ENCODE data around the gene TAOK3. TPM values are rescaled to one million over a fixed set of nuclear protein-coding genes. Genes with fewer than 3 reads are reported as not detected.

Gene TAOK3
- total RNA-seq, 1 donor from 2014 or later = 15.7 TPM

GRCh38 chr12:118398524-118398923 is 25.8 kb upstream of the TAOK3 start:
- no peak for TF ChIP-seq CTCF (IDR thresholded peaks at IDR 0.05; ENCODE audit: insufficient read depth, low read depth, low read length)
- TF ChIP-seq EZH2 (IDR thresholded peaks at IDR 0.05; ENCODE audit: insufficient read depth, low read length) = no peak
- H3K4me3 ChIP-seq (ENCODE audit: insufficient read depth, low read depth, low read length) = no peak overlapping the region
- Mint-ChIP-seq H3K4me1 (ENCODE audit: low read depth, unreplicated experiment) (peaks cover 5% of the 10 kb centered on the region), H3K27ac (ENCODE audit: unreplicated experiment) (no peak overlapping the region), H3K36me3 (ENCODE audit: low read depth, unreplicated experiment) (peaks cover 17% of the 10 kb centered on the region), H3K27me3 (ENCODE audit: low read depth, unreplicated experiment) (no peaks in the 10 kb centered on the region), H3K4me3 (ENCODE audit: unreplicated experiment) (no peak overlapping the region), H3K9me3 (ENCODE audit: unreplicated experiment) (no peaks in the 10 kb centered on the region)
- no peaks in the 10 kb centered on the region for H3K4me1 ChIP-seq (ENCODE audit: insufficient read depth, low read length)
- H3K4me2 ChIP-seq (ENCODE audit: low read length) = no peak overlapping the region
- H2AFZ ChIP-seq (ENCODE audit: low read depth, low read length) = no peak overlapping the region
- H3K9ac ChIP-seq (ENCODE audit: low read length) = no peak overlapping the region
- H3K27me3 ChIP-seq (ENCODE audit: insufficient read depth, low read length) = no peaks in the 10 kb centered on the region
- H3K36me3 ChIP-seq (ENCODE audit: insufficient read depth, low read length) = peaks cover 21% of the 10 kb centered on the region
- no peak for DNase-seq (ENCODE audit: low read depth)
- H4K20me1 ChIP-seq (ENCODE audit: insufficient read depth, low read length) = peaks cover 29% of the 10 kb centered on the region
- H3K9me3 ChIP-seq (ENCODE audit: insufficient read depth, low read depth, low read length) = peaks cover 2% of the 10 kb centered on the region
- peaks cover 2% of the 10 kb centered on the region for H3K79me2 ChIP-seq (ENCODE audit: insufficient read depth, low read length)
- H3K27ac ChIP-seq (ENCODE audit: low read depth, low read length) = no peak overlapping the region
- FAIRE-seq = no peak

- peaks cover 11% of the 10 kb centered on the region for H3K36me3 Mint-ChIP-seq (ENCODE audit: low read depth, unreplicated experiment)
- H3K4me3 Mint-ChIP-seq (ENCODE audit: unreplicated experiment) = no peak overlapping the region
- no peaks in the 10 kb centered on the region for H3K9me3 Mint-ChIP-seq (ENCODE audit: unreplicated experiment)
- Histone ChIP-seq H3K4me2 (ENCODE audit: low read length) (no peak overlapping the region), H3K27me3 (ENCODE audit: insufficient read depth, low read length) (no peaks in the 10 kb centered on the region), H3K4me1 (ENCODE audit: insufficient read depth, low read length) (no peaks in the 10 kb centered on the region), H2AFZ (ENCODE audit: low read depth, low read length) (no peak overlapping the region), H3K9ac (ENCODE audit: low read length) (no peak overlapping the region), H3K36me3 (ENCODE audit: insufficient read depth, low read length) (peaks cover 26% of the 10 kb centered on the region), H3K9me3 (ENCODE audit: insufficient read depth, low read depth, low read length) (peaks cover under 1% of the 10 kb centered on the region), H3K4me3 (ENCODE audit: insufficient read depth, low read depth, low read length) (no peak overlapping the region), H3K79me2 (ENCODE audit: insufficient read depth, low read length) (peaks cover 2% of the 10 kb centered on the region), H4K20me1 (ENCODE audit: insufficient read depth, low read length) (peaks cover 31% of the 10 kb centered on the region), H3K27ac (ENCODE audit: low read depth, low read length) (no peak overlapping the region)
- no peak overlapping the region for H3K27ac Mint-ChIP-seq (ENCODE audit: unreplicated experiment)
- peaks cover 5% of the 10 kb centered on the region for H3K4me1 Mint-ChIP-seq (ENCODE audit: low read depth, unreplicated experiment)
- DNase-seq (ENCODE audit: low read depth) (no peak), FAIRE-seq (no peak)
- no peaks in the 10 kb centered on the region for H3K27me3 Mint-ChIP-seq (ENCODE audit: low read depth, unreplicated experiment)
- TF ChIP-seq EZH2 (IDR thresholded peaks at IDR 0.05; ENCODE audit: insufficient read depth, low read length) = no peak
- no peak for TF ChIP-seq CTCF (IDR thresholded peaks at IDR 0.05; ENCODE audit: insufficient read depth, low read depth, low read length)
Measured at GRCh38 chr12:118397708-118398440, 25.2 kb upstream of the TAOK3 start.

GRCh38 chr12:118391836-118392235 is 19.1 kb upstream of the TAOK3 start:
- H3K9me3 Mint-ChIP-seq (ENCODE audit: unreplicated experiment) = no peaks in the 10 kb centered on the region
- Histone ChIP-seq H3K4me3 (ENCODE audit: insufficient read depth, low read depth, low read length) (no peak overlapping the region), H2AFZ (ENCODE audit: low read depth, low read length) (no peak overlapping the region), H3K9ac (ENCODE audit: low read length) (no peak overlapping the region), H3K27me3 (ENCODE audit: insufficient read depth, low read length) (no peaks in the 10 kb centered on the region), H4K20me1 (ENCODE audit: insufficient read depth, low read length) (peaks cover 21% of the 10 kb centered on the region), H3K27ac (ENCODE audit: low read depth, low read length) (no peak overlapping the region), H3K79me2 (ENCODE audit: insufficient read depth, low read length) (no peaks in the 10 kb centered on the region), H3K4me2 (ENCODE audit: low read length) (no peak overlapping the region), H3K9me3 (ENCODE audit: insufficient read depth, low read depth, low read length) (no peaks in the 10 kb centered on the region), H3K36me3 (ENCODE audit: insufficient read depth, low read length) (peaks cover 41% of the 10 kb centered on the region), H3K4me1 (ENCODE audit: insufficient read depth, low read length) (no peaks in the 10 kb centered on the region)
- no peaks in the 10 kb centered on the region for H3K27me3 Mint-ChIP-seq (ENCODE audit: low read depth, unreplicated experiment)
- no peak for TF ChIP-seq EZH2 (IDR thresholded peaks at IDR 0.05; ENCODE audit: insufficient read depth, low read length)
- TF ChIP-seq CTCF (IDR thresholded peaks at IDR 0.05; ENCODE audit: insufficient read depth, low read depth, low read length) = no peak
- DNase-seq (ENCODE audit: low read depth) (no peak), FAIRE-seq (no peak)
- H3K4me1 Mint-ChIP-seq (ENCODE audit: low read depth, unreplicated experiment) = no peaks in the 10 kb centered on the region
- no peak overlapping the region for H3K27ac Mint-ChIP-seq (ENCODE audit: unreplicated experiment)
- H3K36me3 Mint-ChIP-seq (ENCODE audit: low read depth, unreplicated experiment) = peaks cover 12% of the 10 kb centered on the region
- no peak overlapping the region for H3K4me3 Mint-ChIP-seq (ENCODE audit: unreplicated experiment)

Measured in astrocyte (in vitro differentiated cells and primary cell).